Activated CD8-positive, alpha-beta memory T cell treated with anti-CD3 and anti-CD28 coated beads, Interleukin-2, amount 50 U/mL, for 1 hour (primary cell): Measurements from ENCODE around the gene TENT5C.

Experiments
- DNase-seq: peaks from one replicate; pipeline ENCODE4 v3.0.0-alpha.2; 2020; ENCODE audit errors: extremely low read depth

TENT5C gene

DNA sequence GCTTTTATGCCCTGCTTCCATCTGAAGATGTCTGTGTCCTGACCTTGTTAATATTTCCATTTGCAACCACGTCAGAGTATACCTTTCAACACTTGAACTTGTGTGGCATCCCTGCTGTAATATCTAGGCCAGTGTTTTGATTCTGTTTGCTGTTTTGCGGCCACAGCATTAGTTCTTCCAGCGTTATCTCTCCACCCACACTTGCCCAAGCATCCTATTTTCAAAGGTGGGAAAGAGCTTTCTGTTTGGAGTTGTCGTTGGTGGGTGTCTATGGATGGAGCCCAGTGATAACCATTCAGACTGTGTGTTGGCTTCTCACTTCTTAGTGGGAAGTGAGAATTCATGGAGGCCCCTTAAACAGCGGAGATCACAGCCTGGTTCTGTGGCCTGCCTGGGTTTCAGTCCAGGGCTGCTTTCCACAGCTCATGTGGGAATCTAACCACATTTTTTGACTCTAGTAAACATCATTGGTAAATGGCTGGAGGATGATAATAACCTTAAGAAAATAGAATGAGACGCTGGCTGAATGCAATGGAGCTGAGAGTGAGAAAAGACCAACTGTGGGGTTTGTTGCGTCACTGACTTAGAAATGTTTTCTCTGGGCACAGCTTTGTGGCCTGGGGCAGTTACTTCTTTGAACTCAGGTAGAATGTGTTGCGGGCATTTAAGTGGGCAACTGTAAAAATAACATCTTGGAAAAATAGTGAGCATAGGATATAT lies 7.6 kb downstream of the TENT5C start:
- no peak for DNase-seq

GRCh38 chr1:117613969-117614729 lies 8.3 kb downstream of the TENT5C start:
- no peak for DNase-seq

DNA sequence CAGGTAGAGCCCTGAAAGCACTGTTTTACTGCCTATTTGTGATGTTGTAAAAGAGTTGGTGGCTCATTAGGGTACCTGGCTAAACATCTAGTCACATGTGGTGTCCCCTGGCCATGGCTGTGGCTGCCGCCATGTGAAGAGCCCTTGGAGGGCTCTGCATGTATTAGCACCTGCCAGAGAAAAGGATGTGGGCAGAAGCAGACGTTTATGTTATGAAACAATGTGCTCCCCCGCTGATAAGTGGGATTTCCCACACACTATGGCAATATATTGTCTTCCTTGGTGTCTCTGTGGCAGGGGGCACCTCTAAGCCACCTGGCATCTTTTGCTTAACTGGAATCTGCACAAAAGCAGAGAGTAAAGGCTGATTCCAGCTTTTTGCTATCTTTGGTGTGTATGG lies 9.6 kb downstream of the TENT5C start:
- no peak for DNase-seq

DNA sequence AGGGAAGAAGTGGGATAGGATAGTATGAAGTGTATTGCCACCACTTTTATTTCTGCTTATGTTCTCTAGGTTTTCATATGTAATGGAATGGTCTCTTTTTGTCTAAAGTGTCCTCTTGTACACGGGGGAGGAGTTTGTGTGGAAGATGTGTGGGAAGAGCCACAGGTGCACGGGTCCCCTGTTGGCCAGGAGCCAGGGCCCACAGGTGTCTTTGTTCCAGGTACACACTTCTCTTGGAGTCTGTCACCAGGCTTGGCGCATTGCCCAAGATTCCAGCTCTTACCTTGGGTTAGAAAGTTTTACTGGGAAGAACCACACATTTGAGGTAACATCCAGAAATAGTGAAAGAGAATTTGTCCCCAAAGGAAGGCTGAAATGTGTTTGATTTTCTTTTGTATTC lies 10.5 kb downstream of the TENT5C start:
- DNase-seq = no peak

- DNase-seq = no peak
These were observed 11.1 kb downstream of the TENT5C start for GRCh38 chr1:117616967-117617366.

GRCh38 chr1:117618450-117619122 lies 12.7 kb downstream of the TENT5C start:
- DNase-seq = no peak

DNA sequence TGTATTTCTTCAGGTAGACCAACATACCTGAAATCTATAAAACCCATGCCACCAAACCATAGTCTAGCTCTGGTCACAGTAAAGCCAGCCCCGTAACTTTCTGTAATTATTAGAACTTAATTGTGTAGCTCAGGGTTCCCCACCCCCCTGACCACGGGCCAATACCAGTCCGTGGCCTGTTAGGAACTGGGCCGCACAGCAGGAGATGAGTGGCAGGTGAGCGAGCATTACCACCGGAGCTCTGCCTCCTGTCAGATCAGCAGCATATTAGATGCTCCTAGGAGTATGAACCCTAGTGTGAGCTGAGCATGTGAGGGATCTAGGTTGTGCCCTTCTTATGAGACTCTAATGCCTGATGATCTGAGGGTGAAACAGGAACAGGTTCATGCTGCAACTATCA lies 14.6 kb downstream of the TENT5C start:
- no peak for DNase-seq

DNA sequence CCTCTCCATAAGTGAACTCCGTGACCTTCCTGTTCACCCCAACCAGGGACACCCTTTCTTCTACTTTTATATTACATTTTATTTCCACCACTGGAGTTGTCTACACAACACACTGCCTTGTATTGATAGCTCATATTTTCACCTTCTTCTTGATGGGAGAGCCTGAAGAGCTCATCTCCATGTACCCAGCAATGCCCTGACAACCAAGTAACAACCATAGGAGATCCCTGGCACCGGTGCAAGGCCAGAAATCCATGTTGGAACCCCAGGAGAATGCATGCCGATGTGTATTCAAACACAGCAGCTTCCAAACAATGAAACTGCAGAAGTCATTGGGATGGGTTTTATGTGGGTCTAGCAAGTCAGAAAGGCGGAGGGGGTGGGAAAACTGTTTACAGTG lies 15.5 kb downstream of the TENT5C start:
- no peak for DNase-seq

- no peak for DNase-seq
These were observed 16.9 kb downstream of the TENT5C start for GRCh38 chr1:117622726-117623125.

GRCh38 chr1:117623141-117623540 lies 17.3 kb downstream of the TENT5C start:
- no peak for DNase-seq

DNA sequence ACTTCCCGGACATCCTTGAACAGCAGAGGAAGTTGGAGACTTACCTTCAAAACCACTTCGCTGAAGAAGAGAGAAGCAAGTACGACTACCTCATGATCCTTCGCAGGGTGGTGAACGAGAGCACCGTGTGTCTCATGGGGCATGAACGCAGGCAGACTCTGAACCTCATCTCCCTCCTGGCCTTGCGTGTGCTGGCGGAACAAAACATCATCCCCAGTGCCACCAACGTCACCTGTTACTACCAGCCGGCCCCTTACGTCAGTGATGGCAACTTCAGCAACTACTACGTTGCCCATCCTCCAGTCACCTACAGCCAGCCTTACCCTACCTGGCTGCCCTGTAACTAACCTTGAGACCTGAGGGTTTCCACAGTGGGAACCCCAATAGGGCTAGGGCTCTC lies 17.9 kb downstream of the TENT5C start:
- no peak for DNase-seq

DNA sequence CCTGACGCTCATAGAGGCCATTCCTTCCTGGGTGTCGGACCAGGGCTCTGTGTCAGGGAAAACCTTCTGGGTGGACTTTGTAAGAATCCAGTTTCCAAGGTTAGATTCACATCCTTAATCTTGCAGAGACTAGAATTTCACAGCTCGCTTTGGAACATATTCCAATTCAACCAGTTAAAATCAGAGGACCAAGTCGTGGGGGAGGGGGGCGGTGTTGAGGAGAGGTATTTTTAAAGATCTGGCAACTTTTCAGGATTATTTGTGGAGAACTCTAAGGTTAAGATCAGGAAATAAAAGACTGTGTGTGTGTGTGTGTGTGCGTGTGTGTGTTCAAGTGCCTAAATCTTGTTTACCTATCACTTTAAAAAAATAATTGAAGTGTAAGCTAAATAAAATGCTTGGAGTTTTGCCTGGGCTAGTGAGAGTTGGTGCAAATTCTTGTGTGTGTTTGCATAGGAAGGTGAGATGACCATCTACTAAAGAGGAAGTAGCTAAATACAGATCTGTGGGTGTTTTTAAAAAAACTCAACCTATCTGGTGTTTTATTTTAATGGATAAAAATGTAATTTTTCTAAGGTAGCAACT lies 21.8 kb downstream of the TENT5C start:
- no peak for DNase-seq

DNA sequence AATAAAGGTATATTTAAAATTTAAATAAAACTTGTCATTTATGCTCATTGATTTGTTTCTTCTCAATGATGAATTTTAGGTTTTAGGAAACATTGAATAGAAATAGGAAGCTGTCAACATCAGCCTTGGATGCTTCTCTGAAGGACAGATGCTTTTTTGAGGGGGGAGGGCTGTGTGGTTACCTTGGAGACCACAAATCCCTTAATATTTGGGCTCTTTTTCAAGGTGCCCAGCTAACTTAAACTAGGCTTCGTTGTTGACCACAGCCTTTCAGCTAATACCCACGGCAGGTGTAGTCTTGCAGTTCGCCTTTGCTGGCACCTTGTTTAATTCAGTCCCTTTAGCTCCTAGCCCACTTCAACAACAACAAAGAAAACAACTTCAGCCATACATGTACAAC lies 22.5 kb downstream of the TENT5C start:
- no peak for DNase-seq

DNA sequence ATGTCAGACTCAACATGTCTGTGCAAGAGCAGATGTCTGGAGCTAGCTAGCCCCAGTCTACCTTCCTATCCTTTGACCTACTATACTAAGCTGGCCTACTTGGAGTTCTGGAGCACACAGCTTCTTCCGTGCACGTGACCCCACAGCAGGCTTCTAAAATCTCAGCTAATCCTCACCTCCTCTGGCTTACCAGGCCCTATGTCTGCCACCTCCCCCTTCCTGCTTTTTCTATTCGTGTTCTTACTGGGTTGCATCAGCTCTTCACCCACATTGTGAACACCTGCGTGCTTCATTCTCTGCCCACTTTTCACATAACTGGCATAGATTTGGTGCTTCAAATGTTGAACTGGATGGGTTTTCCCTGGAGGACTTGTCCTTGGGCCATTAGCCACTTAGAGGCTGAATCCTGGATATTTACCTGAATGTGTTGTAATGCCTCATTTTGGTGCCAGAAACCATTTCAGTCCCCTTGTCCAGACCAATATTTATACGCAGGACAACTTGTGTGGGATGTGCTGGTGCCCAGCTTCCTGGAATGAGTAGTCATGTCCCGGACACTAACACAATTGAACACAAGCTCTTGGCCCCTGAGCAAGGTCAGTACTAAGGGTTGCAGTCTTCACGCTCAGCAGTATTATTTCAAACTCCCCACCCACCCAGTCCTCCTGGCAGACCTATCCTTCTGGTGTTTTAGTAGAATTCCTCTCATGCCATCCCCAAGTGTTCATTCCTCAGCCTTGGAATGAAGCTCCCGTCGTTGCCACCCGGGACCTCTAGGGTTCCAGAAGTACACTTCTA lies 24.0 kb downstream of the TENT5C start:
- DNase-seq = no peak

DNA sequence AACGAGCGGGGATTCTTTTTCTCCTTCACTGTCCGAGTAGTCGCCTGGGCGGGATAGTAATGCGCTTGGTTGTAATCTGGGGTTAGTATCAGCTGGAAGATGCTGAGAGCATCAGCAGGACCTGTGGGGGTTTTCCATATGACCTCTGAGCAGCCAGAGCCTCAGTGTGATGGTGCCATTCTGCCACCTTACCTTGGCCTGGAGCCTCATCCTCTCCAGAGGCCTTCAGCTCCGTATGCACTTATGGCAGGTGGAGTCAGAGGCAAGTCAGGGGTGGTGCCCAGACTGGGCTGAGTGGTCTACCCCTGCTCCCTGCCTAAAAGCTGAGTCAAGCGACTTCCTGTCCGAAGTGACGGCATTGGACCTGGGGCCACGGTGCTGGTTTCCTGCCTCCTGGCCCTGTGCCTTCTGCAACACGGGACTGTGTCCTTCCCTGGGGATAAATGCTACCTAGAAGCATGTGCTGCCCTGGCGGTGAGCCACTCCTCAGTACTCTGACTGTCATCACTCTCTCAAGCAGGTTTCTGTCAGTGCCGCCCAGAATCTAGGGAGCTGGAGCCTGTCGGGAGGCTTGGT lies 24.7 kb downstream of the TENT5C start:
- no peak for DNase-seq

GRCh38 chr1:117631359-117632160 lies 25.7 kb downstream of the TENT5C start:
- DNase-seq = no peak

DNA sequence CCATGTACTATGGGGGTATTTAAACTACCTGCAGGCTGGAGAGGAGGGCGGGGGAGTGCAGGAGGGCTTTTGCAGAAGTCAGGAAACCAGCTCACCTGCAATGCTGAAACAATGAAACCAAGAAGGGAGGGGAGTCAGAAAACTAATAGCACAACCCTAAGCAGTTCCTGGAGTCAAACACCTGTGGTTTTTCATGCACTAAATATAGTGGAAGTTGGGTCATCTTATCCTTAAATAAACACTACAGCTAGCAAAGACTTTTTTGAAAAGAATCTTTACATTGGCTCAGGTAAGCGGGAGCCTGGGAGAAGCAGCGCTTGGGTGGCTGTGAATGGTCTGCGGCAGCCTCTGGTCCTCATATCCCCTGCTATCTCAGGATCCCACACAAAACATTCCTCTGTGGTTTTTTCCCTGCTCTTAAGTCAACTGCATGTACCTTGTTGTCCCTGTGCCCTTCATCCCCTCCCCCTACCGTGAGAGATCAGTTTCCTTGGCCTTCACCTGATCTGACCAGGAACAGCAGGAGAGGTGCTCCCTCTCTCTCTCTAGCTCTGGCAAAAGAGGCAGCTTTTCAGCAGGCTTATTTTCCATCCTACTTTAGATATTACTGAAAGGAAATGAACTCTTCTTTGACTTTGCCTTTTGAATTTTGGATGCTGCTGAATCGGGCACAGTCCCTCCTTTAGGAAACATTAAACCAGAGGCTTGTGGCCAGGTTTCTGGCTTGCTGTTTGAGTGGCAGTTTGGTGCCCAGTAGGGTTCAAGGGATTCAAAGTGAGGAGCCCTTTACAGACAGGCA lies 26.6 kb downstream of the TENT5C start:
- DNase-seq = no peak

- no peak for DNase-seq
These were observed 27.2 kb downstream of the TENT5C start for GRCh38 chr1:117633068-117633345.

GRCh38 chr1:117633423-117633822 lies 27.6 kb downstream of the TENT5C start:
- no peak for DNase-seq

- DNase-seq = no peak
These were observed 28.1 kb downstream of the TENT5C start for GRCh38 chr1:117633936-117634335.
